ENCODE measurements around the gene PROZ. TPM values are rescaled to one million over a fixed set of nuclear protein-coding genes. Genes with fewer than 3 reads are reported as not detected.

The PROZ gene
- total and polyA plus RNA-seq, 2 of the 13 experiments (the other 11 are each of a cell fraction or from before 2014, with no cell fraction given) = 5.6 to 22.5 TPM

DNA sequence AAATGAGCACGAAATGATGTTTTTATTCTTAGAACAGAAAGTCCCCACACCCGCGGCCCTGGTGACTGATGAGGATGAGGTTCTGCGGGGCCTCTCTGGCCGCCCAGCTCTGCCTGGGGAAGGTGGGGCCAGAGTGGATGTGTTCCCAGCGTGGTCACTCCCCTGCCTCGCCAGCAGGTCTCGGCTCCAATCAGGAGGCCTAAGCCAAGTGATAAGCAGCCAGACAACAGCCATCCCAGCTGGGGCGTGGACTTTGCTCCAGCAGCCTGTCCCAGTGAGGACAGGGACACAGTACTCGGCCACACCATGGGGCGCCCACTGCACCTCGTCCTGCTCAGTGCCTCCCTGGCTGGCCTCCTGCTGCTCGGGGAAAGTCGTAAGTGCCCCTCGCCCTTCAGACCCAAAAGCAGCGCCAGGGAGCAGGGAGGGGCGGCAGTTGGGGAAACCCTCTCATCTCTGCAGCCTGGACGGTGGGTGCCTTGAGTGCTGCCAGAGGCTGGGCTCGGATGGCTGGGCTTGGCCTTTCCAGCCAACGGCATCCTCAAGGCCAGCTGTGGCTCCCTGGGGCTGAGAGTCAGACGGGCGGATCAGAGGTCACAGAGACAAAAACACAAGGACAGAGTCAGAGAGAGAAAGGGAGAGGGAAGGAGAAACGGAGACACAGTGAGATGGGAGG is 35.8 kb upstream of the PROZ start, which contains the start of gene F10 (continued):
- TF ChIP-seq GTF3A (CRISPR knock-in tag; conservative IDR thresholded peaks at IDR 0.05) = no peak
- TF ChIP-seq GATAD2A (CRISPR knock-in tag; IDR thresholded peaks at IDR 0.05) = peak; percentile 79
- TF ChIP-seq NAIF1 (CRISPR knock-in tag; IDR thresholded peaks at IDR 0.05; ENCODE audit: borderline replicate concordance) = no peak
- TF ChIP-seq, protein P1, sequence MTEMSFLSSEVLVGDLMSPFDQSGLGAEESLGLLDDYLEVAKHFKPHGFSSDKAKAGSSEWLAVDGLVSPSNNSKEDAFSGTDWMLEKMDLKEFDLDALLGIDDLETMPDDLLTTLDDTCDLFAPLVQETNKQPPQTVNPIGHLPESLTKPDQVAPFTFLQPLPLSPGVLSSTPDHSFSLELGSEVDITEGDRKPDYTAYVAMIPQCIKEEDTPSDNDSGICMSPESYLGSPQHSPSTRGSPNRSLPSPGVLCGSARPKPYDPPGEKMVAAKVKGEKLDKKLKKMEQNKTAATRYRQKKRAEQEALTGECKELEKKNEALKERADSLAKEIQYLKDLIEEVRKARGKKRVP (CRISPR knock-in tag; IDR thresholded peaks at IDR 0.05) = peak in 1 of 2 experiments; percentile 59; a peak in 1 of 4 replicates
- TF ChIP-seq ZNF720 (CRISPR knock-in tag; IDR thresholded peaks at IDR 0.05) = no peak
- no peak for TF ChIP-seq SOX6 (IDR thresholded peaks at IDR 0.05)
- TF ChIP-seq SOX6 (CRISPR knock-in tag; IDR thresholded peaks at IDR 0.05) = peak; percentile 75
- 0 out of 2 replicates have a peak, but pooled peaks have one; percentile 69 for TF ChIP-seq MAZ (IDR thresholded peaks at IDR 0.05; ENCODE audit: borderline replicate concordance, low read depth, low read length)
- TF ChIP-seq MAZ (CRISPR knock-in tag; IDR thresholded peaks at IDR 0.05; ENCODE audit: low read depth) = peak; percentile 77; the same call in 1 of the 2 replicates
- no peak for TF ChIP-seq ZNF816 (CRISPR knock-in tag; IDR thresholded peaks at IDR 0.05; ENCODE audit: borderline replicate concordance)
- TF ChIP-seq BRCA1 (CRISPR knock-in tag; IDR thresholded peaks at IDR 0.05) = peak; percentile 98
- no peak for TF ChIP-seq SOX13 (IDR thresholded peaks at IDR 0.05)
- TF ChIP-seq SOX13 (CRISPR knock-in tag; conservative IDR thresholded peaks at IDR 0.05 in 1 of 2, IDR thresholded peaks at IDR 0.05 in 1 of 2) = peak in 1 of 2 experiments; percentile 67; a peak in 1 of 4 replicates
- no peak for TF ChIP-seq JDP2 (CRISPR knock-in tag; IDR thresholded peaks at IDR 0.05; ENCODE audit: borderline replicate concordance)
- TF ChIP-seq HDAC2 (CRISPR knock-in tag; IDR thresholded peaks at IDR 0.05) = peak; percentile 74
- peak; percentile 90 for TF ChIP-seq ZFP90 (CRISPR knock-in tag; IDR thresholded peaks at IDR 0.05; ENCODE audit: borderline replicate concordance)
- peak; percentile 95 for TF ChIP-seq YEATS4 (CRISPR knock-in tag; IDR thresholded peaks at IDR 0.05; ENCODE audit: borderline replicate concordance)
- no peak for TF ChIP-seq TCF7 (IDR thresholded peaks at IDR 0.05; ENCODE audit: low read depth)
- 0 out of 2 replicates have a peak, but pooled peaks have one; percentile 74 for TF ChIP-seq ZNF124 (CRISPR knock-in tag; IDR thresholded peaks at IDR 0.05)
- no peak; the same call in 1 of the 2 replicates for TF ChIP-seq RCOR2 (CRISPR knock-in tag; IDR thresholded peaks at IDR 0.05)
- TF ChIP-seq, protein P2, sequence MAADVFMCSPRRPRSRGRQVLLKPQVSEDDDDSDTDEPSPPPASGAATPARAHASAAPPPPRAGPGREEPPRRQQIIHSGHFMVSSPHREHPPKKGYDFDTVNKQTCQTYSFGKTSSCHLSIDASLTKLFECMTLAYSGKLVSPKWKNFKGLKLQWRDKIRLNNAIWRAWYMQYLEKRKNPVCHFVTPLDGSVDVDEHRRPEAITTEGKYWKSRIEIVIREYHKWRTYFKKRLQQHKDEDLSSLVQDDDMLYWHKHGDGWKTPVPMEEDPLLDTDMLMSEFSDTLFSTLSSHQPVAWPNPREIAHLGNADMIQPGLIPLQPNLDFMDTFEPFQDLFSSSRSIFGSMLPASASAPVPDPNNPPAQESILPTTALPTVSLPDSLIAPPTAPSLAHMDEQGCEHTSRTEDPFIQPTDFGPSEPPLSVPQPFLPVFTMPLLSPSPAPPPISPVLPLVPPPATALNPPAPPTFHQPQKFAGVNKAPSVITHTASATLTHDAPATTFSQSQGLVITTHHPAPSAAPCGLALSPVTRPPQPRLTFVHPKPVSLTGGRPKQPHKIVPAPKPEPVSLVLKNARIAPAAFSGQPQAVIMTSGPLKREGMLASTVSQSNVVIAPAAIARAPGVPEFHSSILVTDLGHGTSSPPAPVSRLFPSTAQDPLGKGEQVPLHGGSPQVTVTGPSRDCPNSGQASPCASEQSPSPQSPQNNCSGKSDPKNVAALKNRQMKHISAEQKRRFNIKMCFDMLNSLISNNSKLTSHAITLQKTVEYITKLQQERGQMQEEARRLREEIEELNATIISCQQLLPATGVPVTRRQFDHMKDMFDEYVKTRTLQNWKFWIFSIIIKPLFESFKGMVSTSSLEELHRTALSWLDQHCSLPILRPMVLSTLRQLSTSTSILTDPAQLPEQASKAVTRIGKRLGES (CRISPR knock-in tag; IDR thresholded peaks at IDR 0.05; ENCODE audit: borderline replicate concordance) = no peak
- 0 out of 2 replicates have a peak, but pooled peaks have one; percentile 57 for TF ChIP-seq ZC3H4 (CRISPR knock-in tag; IDR thresholded peaks at IDR 0.05; ENCODE audit: borderline replicate concordance)
- peak; percentile 47 for TF ChIP-seq ZNF256 (CRISPR knock-in tag; conservative IDR thresholded peaks at IDR 0.05)
- TF ChIP-seq, protein P3, sequence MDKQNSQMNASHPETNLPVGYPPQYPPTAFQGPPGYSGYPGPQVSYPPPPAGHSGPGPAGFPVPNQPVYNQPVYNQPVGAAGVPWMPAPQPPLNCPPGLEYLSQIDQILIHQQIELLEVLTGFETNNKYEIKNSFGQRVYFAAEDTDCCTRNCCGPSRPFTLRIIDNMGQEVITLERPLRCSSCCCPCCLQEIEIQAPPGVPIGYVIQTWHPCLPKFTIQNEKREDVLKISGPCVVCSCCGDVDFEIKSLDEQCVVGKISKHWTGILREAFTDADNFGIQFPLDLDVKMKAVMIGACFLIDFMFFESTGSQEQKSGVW (CRISPR knock-in tag; IDR thresholded peaks at IDR 0.05; ENCODE audit: borderline replicate concordance) = no peak
- no peak for TF ChIP-seq THYN1 (CRISPR knock-in tag; IDR thresholded peaks at IDR 0.05; ENCODE audit: borderline replicate concordance, low read depth)
- peak; percentile 80; the same call in 1 of the 2 replicates for TF ChIP-seq ZNF138 (CRISPR knock-in tag; IDR thresholded peaks at IDR 0.05; ENCODE audit: low read depth)
- no peak for TF ChIP-seq RARG (CRISPR knock-in tag; IDR thresholded peaks at IDR 0.05; ENCODE audit: low read depth)

All from HepG2 (cell line).